Measurements from ENCODE around the gene PSMA7. TPM values are rescaled to one million over a fixed set of nuclear protein-coding genes. Genes with fewer than 3 reads are reported as not detected.
A peak's percentile ranks its signal among the peaks of the same experiment; 100 is the strongest.

The PSMA7 gene
- total RNA-seq, 1 experiment from 2014 or later, result 774 TPM

GRCh38 chr20:62163986-62164762, 21.0 kb upstream of the PSMA7 start:
- Histone ChIP-seq H3K36me3 (peaks cover 80% of the 10 kb centered on the region), H3K4me3 (no peak overlapping the region), H3K27ac (no peak overlapping the region), H3K27me3 (no peaks in the 10 kb centered on the region), H3K9me3 (replicated peaks) (no peaks in the 10 kb centered on the region), H3K4me1 (peaks cover 5% of the 10 kb centered on the region; the same call in 1 of the 2 replicates)
- no peak for DNase-seq

- Histone ChIP-seq H3K9me3 (replicated peaks) (no peaks in the 10 kb centered on the region), H3K27ac (no peak overlapping the region), H3K27me3 (no peaks in the 10 kb centered on the region), H3K4me1 (peaks cover 5% of the 10 kb centered on the region; the same call in 1 of the 2 replicates), H3K36me3 (peaks cover 78% of the 10 kb centered on the region), H3K4me3 (no peak overlapping the region)
- DNase-seq, result no peak
These were observed 20.3 kb upstream of the PSMA7 start for GRCh38 chr20:62163485-62163865.

GRCh38 chr20:62162765-62163484, 19.7 kb upstream of the PSMA7 start:
- Histone ChIP-seq H3K4me1 (peaks cover 5% of the 10 kb centered on the region; the same call in 1 of the 2 replicates), H3K27me3 (no peaks in the 10 kb centered on the region), H3K9me3 (replicated peaks) (no peaks in the 10 kb centered on the region), H3K27ac (no peak overlapping the region), H3K4me3 (no peak overlapping the region), H3K36me3 (peaks cover 78% of the 10 kb centered on the region)
- no peak for DNase-seq

GRCh38 chr20:62161347-62161746, 18.2 kb upstream of the PSMA7 start:
- Histone ChIP-seq H3K36me3 (peaks cover 76% of the 10 kb centered on the region), H3K9me3 (replicated peaks) (no peaks in the 10 kb centered on the region), H3K4me3 (no peak overlapping the region), H3K27ac (no peak overlapping the region), H3K4me1 (peaks cover 3% of the 10 kb centered on the region; the same call in 1 of the 2 replicates), H3K27me3 (no peaks in the 10 kb centered on the region)
- no peak for DNase-seq

GRCh38 chr20:62160876-62161275, 17.7 kb upstream of the PSMA7 start:
- DNase-seq, result no peak
- no peak overlapping the region for H3K4me3 ChIP-seq
- H3K27ac ChIP-seq, result no peak overlapping the region
- H3K4me1 ChIP-seq, result peaks cover 1% of the 10 kb centered on the region; the same call in 1 of the 2 replicates
- H3K9me3 ChIP-seq (replicated peaks), result no peaks in the 10 kb centered on the region
- peaks cover 72% of the 10 kb centered on the region for H3K36me3 ChIP-seq
- no peaks in the 10 kb centered on the region for H3K27me3 ChIP-seq

GRCh38 chr20:62160253-62160652, 17.1 kb upstream of the PSMA7 start:
- Histone ChIP-seq H3K4me1 (peaks cover 7% of the 10 kb centered on the region; the same call in 1 of the 2 replicates), H3K4me3 (no peak overlapping the region), H3K36me3 (peaks cover 71% of the 10 kb centered on the region), H3K27me3 (no peaks in the 10 kb centered on the region), H3K9me3 (replicated peaks) (no peaks in the 10 kb centered on the region), H3K27ac (no peak overlapping the region)
- no peak for DNase-seq

- H3K9me3 ChIP-seq (replicated peaks), result no peaks in the 10 kb centered on the region
- no peak overlapping the region for H3K4me3 ChIP-seq
- no peak overlapping the region for H3K27ac ChIP-seq
- peaks cover 7% of the 10 kb centered on the region; the same call in 1 of the 2 replicates for H3K4me1 ChIP-seq
- H3K27me3 ChIP-seq, result no peaks in the 10 kb centered on the region
- DNase-seq, result no peak
- H3K36me3 ChIP-seq, result peaks cover 70% of the 10 kb centered on the region
These were observed 16.6 kb upstream of the PSMA7 start for GRCh38 chr20:62159839-62160238.

- Histone ChIP-seq H3K4me3 (no peak overlapping the region), H3K4me1 (peaks cover 7% of the 10 kb centered on the region; the same call in 1 of the 2 replicates), H3K27me3 (no peaks in the 10 kb centered on the region), H3K9me3 (replicated peaks) (no peaks in the 10 kb centered on the region), H3K27ac (no peak overlapping the region), H3K36me3 (peaks cover 70% of the 10 kb centered on the region)
- no peak for DNase-seq
These were observed 15.9 kb upstream of the PSMA7 start for GRCh38 chr20:62159052-62159451.

- Histone ChIP-seq H3K27me3 (no peaks in the 10 kb centered on the region), H3K9me3 (replicated peaks) (0 out of 2 replicates have a peak, but pooled peaks cover under 1% of the 10 kb centered on the region), H3K36me3 (peaks cover 70% of the 10 kb centered on the region), H3K4me1 (peaks cover 7% of the 10 kb centered on the region; the same call in 1 of the 2 replicates), H3K4me3 (no peak overlapping the region), H3K27ac (no peak overlapping the region)
- DNase-seq, result no peak
These were observed 15.3 kb upstream of the PSMA7 start for GRCh38 chr20:62158541-62158940.

- Histone ChIP-seq H3K36me3 (peaks cover 72% of the 10 kb centered on the region), H3K4me1 (peaks cover 7% of the 10 kb centered on the region; the same call in 1 of the 2 replicates)
- no peak for DNase-seq
These were observed 14.8 kb upstream of the PSMA7 start for GRCh38 chr20:62158088-62158400.

GRCh38 chr20:62157387-62158087, 14.3 kb upstream of the PSMA7 start:
- Histone ChIP-seq H3K27me3 (no peaks in the 10 kb centered on the region), H3K4me1 (peaks cover 7% of the 10 kb centered on the region; the same call in 1 of the 2 replicates), H3K4me3 (no peak overlapping the region), H3K27ac (no peak overlapping the region), H3K36me3 (peaks cover 72% of the 10 kb centered on the region), H3K9me3 (replicated peaks) (peaks cover 3% of the 10 kb centered on the region; the same call in 1 of the 2 replicates)
- no peak for DNase-seq

More at GRCh38 chr20:62158088-62158400, 14.8 kb upstream of the PSMA7 start:
- H3K9me3 ChIP-seq (replicated peaks), result peaks cover 3% of the 10 kb centered on the region; the same call in 1 of the 2 replicates
- H3K27ac ChIP-seq, result no peak overlapping the region
- H3K27me3 ChIP-seq, result no peaks in the 10 kb centered on the region
- no peak overlapping the region for H3K4me3 ChIP-seq

GRCh38 chr20:62156592-62157386, 13.6 kb upstream of the PSMA7 start:
- Histone ChIP-seq H3K27me3 (no peaks in the 10 kb centered on the region), H3K4me1 (peaks cover 7% of the 10 kb centered on the region; the same call in 1 of the 2 replicates), H3K36me3 (peaks cover 71% of the 10 kb centered on the region), H3K4me3 (no peak overlapping the region), H3K9me3 (replicated peaks) (peaks cover 3% of the 10 kb centered on the region; the same call in 1 of the 2 replicates), H3K27ac (no peak overlapping the region)
- peak; percentile 88 to 90 for DNase-seq

- Histone ChIP-seq H3K9me3 (replicated peaks) (peaks cover 3% of the 10 kb centered on the region; the same call in 1 of the 2 replicates), H3K36me3 (peaks cover 68% of the 10 kb centered on the region), H3K27ac (no peak overlapping the region), H3K27me3 (no peaks in the 10 kb centered on the region), H3K4me1 (peaks cover 7% of the 10 kb centered on the region; the same call in 1 of the 2 replicates), H3K4me3 (no peak overlapping the region)
- no peak for DNase-seq
These were observed 13.0 kb upstream of the PSMA7 start for GRCh38 chr20:62156254-62156556.

All from SJCRH30 (cell line).